C1 segment of cervical spinal cord (tissue), 14 donors: Measurements from ENCODE around the gene CXCR3.
"Not testable (repeated sequence)": the region's sequence is repeated elsewhere in the genome, so short reads cannot be mapped to it uniquely, and the experiment has no call there.

Source experiments
- DNase-seq, 14 donors: peaks; one replicate each; lab custom pipeline; 2025; lab: John Stamatoyannopoulos, UW

Gene CXCR3

GRCh38 chrX:71611736-71612135, 6.6 kb downstream of the CXCR3 start:
- not testable (repeated sequence) for DNase-seq

GRCh38 chrX:71609095-71609750, 9.1 kb downstream of the CXCR3 start:
- no peak for DNase-seq

GRCh38 chrX:71607488-71607887, 10.8 kb downstream of the CXCR3 start:
- no peak for DNase-seq

GRCh38 chrX:71606536-71607216, 11.6 kb downstream of the CXCR3 start:
- no peak for DNase-seq

GRCh38 chrX:71604796-71605568, 13.3 kb downstream of the CXCR3 start:
- no peak for DNase-seq

- no peak for DNase-seq
Measured at GRCh38 chrX:71604141-71604540, 14.2 kb downstream of the CXCR3 start.

- no peak for DNase-seq
Measured at GRCh38 chrX:71603618-71604017, 14.7 kb downstream of the CXCR3 start.

GRCh38 chrX:71599965-71600364, 18.3 kb downstream of the CXCR3 start:
- no peak for DNase-seq

GRCh38 chrX:71593210-71593609, 25.1 kb downstream of the CXCR3 start:
- not testable (repeated sequence) for DNase-seq

GRCh38 chrX:71586929-71587328, 31.4 kb downstream of the CXCR3 start:
- DNase-seq, result no peak

GRCh38 chrX:71581210-71581609, 37.1 kb downstream of the CXCR3 start:
- DNase-seq, result no peak

- DNase-seq, result no peak
Measured at GRCh38 chrX:71579990-71580380, 38.3 kb downstream of the CXCR3 start.

- DNase-seq, result no peak
Measured at GRCh38 chrX:71579136-71579989, 38.9 kb downstream of the CXCR3 start.

GRCh38 chrX:71578253-71579135, 39.8 kb downstream of the CXCR3 start, which contains the start of gene GCNA:
Gene GCNA, plus strand, starts transcription at chrX:71578437. Its CDS starts 2,385 bp downstream, at chrX:71580822.
- no peak for DNase-seq

GRCh38 chrX:71577682-71578081, 40.6 kb downstream of the CXCR3 start:
- DNase-seq, result no peak

- DNase-seq, result no peak
Measured at GRCh38 chrX:71573590-71573989, 44.7 kb downstream of the CXCR3 start.

- DNase-seq, result not testable (repeated sequence)
Measured at GRCh38 chrX:71571390-71571789, 46.9 kb downstream of the CXCR3 start.
